IPS-18a (cell line): Measurements from ENCODE around the gene POLK.
"Not testable (repeated sequence)": the region's sequence is repeated elsewhere in the genome, so short reads cannot be mapped to it uniquely, and the experiment has no call there.

Experiments
- H3K27ac ChIP-seq: one replicate; pipeline ENCODE4 v1.5.1; 2013; ENCODE audit warnings: low read length
- H3K27me3 ChIP-seq: one replicate; pipeline ENCODE4 v1.6.1; 2013; ENCODE audit warnings: mild to moderate bottlenecking, low read length; ENCODE audit not compliant: control insufficient read depth, insufficient read depth
- H3K36me3 ChIP-seq: one replicate; pipeline ENCODE4 v1.6.1; 2013; ENCODE audit warnings: low read depth, low read length; ENCODE audit not compliant: control insufficient read depth
- H3K4me1 ChIP-seq: one replicate; pipeline ENCODE4 v1.6.1; 2013; ENCODE audit warnings: low read depth, low read length; ENCODE audit not compliant: control insufficient read depth
- H3K4me3 ChIP-seq: one replicate; pipeline ENCODE4 v1.5.1; 2013; ENCODE audit warnings: low read length
- H3K9ac ChIP-seq: one replicate; pipeline ENCODE4 v1.6.1; 2013; ENCODE audit warnings: mild to moderate bottlenecking, low read length, moderate library complexity
- H3K9me3 ChIP-seq: one replicate; pipeline ENCODE4 v1.6.1; 2013; ENCODE audit warnings: low read depth, low read length; ENCODE audit not compliant: control insufficient read depth

POLK gene

GRCh38 chr5:75551471-75551870 is 39.8 kb downstream of the POLK start:
- no peaks in the 10 kb centered on the region for H3K9me3 ChIP-seq
- no peak overlapping the region for H3K27ac ChIP-seq
- H3K9ac ChIP-seq, result no peak overlapping the region
- peaks cover 8% of the 10 kb centered on the region for H3K36me3 ChIP-seq
- H3K4me3 ChIP-seq, result no peak overlapping the region
- no peaks in the 10 kb centered on the region for H3K4me1 ChIP-seq
- H3K27me3 ChIP-seq, result no peaks in the 10 kb centered on the region

GRCh38 chr5:75552764-75553163 is 41.1 kb downstream of the POLK start:
- Histone ChIP-seq H3K4me3 (no peak overlapping the region), H3K27ac (no peak overlapping the region), H3K4me1 (no peaks in the 10 kb centered on the region), H3K27me3 (no peaks in the 10 kb centered on the region), H3K9ac (no peak overlapping the region), H3K36me3 (peaks cover 8% of the 10 kb centered on the region), H3K9me3 (no peaks in the 10 kb centered on the region)

- Histone ChIP-seq H3K36me3 (peaks cover 8% of the 10 kb centered on the region), H3K27ac (no peak overlapping the region), H3K9ac (no peak overlapping the region), H3K9me3 (no peaks in the 10 kb centered on the region), H3K4me3 (no peak overlapping the region), H3K4me1 (no peaks in the 10 kb centered on the region), H3K27me3 (no peaks in the 10 kb centered on the region)
These were observed 41.7 kb downstream of the POLK start for GRCh38 chr5:75553358-75553757.

- no peaks in the 10 kb centered on the region for H3K9me3 ChIP-seq
- no peak overlapping the region for H3K27ac ChIP-seq
- no peaks in the 10 kb centered on the region for H3K36me3 ChIP-seq
- H3K4me1 ChIP-seq, result no peaks in the 10 kb centered on the region
- H3K9ac ChIP-seq, result no peak overlapping the region
- H3K27me3 ChIP-seq, result no peaks in the 10 kb centered on the region
- no peak overlapping the region for H3K4me3 ChIP-seq
These were observed 46.5 kb downstream of the POLK start for GRCh38 chr5:75558221-75558620.

GRCh38 chr5:75558981-75559632 is 47.4 kb downstream of the POLK start:
- H3K27me3 ChIP-seq, result no peaks in the 10 kb centered on the region
- H3K4me3 ChIP-seq, result no peak overlapping the region
- H3K27ac ChIP-seq, result no peak overlapping the region
- H3K9ac ChIP-seq, result no peak overlapping the region
- H3K4me1 ChIP-seq, result no peaks in the 10 kb centered on the region
- no peaks in the 10 kb centered on the region for H3K9me3 ChIP-seq
- H3K36me3 ChIP-seq, result no peaks in the 10 kb centered on the region

GRCh38 chr5:75560655-75561054 is 49.0 kb downstream of the POLK start:
- not testable (repeated sequence) for H3K27me3 ChIP-seq, H3K4me1 ChIP-seq, H3K9ac ChIP-seq

GRCh38 chr5:75565991-75566709 is 54.5 kb downstream of the POLK start:
- not testable (repeated sequence) for H3K36me3 ChIP-seq, H3K9me3 ChIP-seq, H3K27ac ChIP-seq, H3K27me3 ChIP-seq, H3K4me3 ChIP-seq, H3K9ac ChIP-seq, H3K4me1 ChIP-seq

More at GRCh38 chr5:75560655-75561054, 49.0 kb downstream of the POLK start:
- not testable (repeated sequence) for H3K27ac ChIP-seq, H3K36me3 ChIP-seq, H3K4me3 ChIP-seq, H3K9me3 ChIP-seq

GRCh38 chr5:75566710-75567309 is 55.1 kb downstream of the POLK start:
- Histone ChIP-seq H3K27me3 (no peaks in the 10 kb centered on the region), H3K4me1 (no peaks in the 10 kb centered on the region), H3K4me3 (no peak overlapping the region), H3K9me3 (no peaks in the 10 kb centered on the region), H3K27ac (no peak overlapping the region), H3K36me3 (no peaks in the 10 kb centered on the region), H3K9ac (no peak overlapping the region)

GRCh38 chr5:75567710-75568109 is 56.0 kb downstream of the POLK start:
- no peaks in the 10 kb centered on the region for H3K36me3 ChIP-seq
- no peak overlapping the region for H3K9ac ChIP-seq
- no peak overlapping the region for H3K27ac ChIP-seq
- no peaks in the 10 kb centered on the region for H3K27me3 ChIP-seq
- no peaks in the 10 kb centered on the region for H3K9me3 ChIP-seq
- H3K4me3 ChIP-seq, result no peak overlapping the region
- H3K4me1 ChIP-seq, result no peaks in the 10 kb centered on the region

- H3K9me3 ChIP-seq, result no peaks in the 10 kb centered on the region
- H3K27me3 ChIP-seq, result no peaks in the 10 kb centered on the region
- H3K27ac ChIP-seq, result no peak overlapping the region
- H3K4me3 ChIP-seq, result no peak overlapping the region
- no peaks in the 10 kb centered on the region for H3K36me3 ChIP-seq
- H3K9ac ChIP-seq, result no peak overlapping the region
- H3K4me1 ChIP-seq, result no peaks in the 10 kb centered on the region
These were observed 56.5 kb downstream of the POLK start for GRCh38 chr5:75568202-75568601.

- Histone ChIP-seq H3K27ac (no peak overlapping the region), H3K9ac (no peak overlapping the region), H3K36me3 (no peaks in the 10 kb centered on the region), H3K27me3 (no peaks in the 10 kb centered on the region), H3K9me3 (no peaks in the 10 kb centered on the region), H3K4me3 (no peak overlapping the region), H3K4me1 (no peaks in the 10 kb centered on the region)
These were observed 59.9 kb downstream of the POLK start for GRCh38 chr5:75571547-75571946.

GRCh38 chr5:75574791-75575190 is 63.1 kb downstream of the POLK start:
- peaks cover 5% of the 10 kb centered on the region for H3K36me3 ChIP-seq

More at GRCh38 chr5:75574791-75575190, 63.1 kb downstream of the POLK start:
- H3K4me1 ChIP-seq, result no peaks in the 10 kb centered on the region
- H3K27ac ChIP-seq, result no peak overlapping the region
- no peak overlapping the region for H3K4me3 ChIP-seq
- no peak overlapping the region for H3K9ac ChIP-seq
- H3K9me3 ChIP-seq, result no peaks in the 10 kb centered on the region
- H3K27me3 ChIP-seq, result no peaks in the 10 kb centered on the region
